ENCODE data around the gene RRP7A.

DNA sequence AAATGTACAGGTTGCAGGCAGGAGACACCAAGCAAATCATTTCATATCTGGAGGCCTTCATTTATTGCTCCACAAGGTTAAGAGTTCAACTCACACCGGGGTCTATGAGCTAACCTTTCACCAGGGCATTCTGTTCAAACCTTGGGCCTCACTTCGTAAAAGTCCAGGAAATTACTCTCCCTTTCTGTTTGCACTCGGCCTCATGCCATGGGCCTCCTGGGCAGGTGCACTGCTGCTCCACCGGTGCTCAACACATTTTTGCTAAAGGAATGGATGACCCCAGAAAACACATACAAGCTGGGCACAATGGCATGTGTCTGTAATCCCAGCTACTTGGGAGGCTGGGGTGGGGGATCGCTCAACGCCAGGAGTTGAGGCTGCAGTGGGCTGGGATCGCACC is 16.6 kb upstream of the RRP7A start:
- TF ChIP-seq, protein P1, sequence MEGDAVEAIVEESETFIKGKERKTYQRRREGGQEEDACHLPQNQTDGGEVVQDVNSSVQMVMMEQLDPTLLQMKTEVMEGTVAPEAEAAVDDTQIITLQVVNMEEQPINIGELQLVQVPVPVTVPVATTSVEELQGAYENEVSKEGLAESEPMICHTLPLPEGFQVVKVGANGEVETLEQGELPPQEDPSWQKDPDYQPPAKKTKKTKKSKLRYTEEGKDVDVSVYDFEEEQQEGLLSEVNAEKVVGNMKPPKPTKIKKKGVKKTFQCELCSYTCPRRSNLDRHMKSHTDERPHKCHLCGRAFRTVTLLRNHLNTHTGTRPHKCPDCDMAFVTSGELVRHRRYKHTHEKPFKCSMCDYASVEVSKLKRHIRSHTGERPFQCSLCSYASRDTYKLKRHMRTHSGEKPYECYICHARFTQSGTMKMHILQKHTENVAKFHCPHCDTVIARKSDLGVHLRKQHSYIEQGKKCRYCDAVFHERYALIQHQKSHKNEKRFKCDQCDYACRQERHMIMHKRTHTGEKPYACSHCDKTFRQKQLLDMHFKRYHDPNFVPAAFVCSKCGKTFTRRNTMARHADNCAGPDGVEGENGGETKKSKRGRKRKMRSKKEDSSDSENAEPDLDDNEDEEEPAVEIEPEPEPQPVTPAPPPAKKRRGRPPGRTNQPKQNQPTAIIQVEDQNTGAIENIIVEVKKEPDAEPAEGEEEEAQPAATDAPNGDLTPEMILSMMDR (IDR thresholded peaks at IDR 0.05), result no peak
- no peak for TF ChIP-seq POLR2A (IDR thresholded peaks at IDR 0.05)

Data from esophagus squamous epithelium (tissue), 4 donors.